HepG2 (cell line): ENCODE results near the gene GRIN3B. TPM values are rescaled to one million over a fixed set of nuclear protein-coding genes. Genes with fewer than 3 reads are reported as not detected.
A peak's percentile ranks its signal among the peaks of the same experiment; 100 is the strongest.

Source experiments
- ARNT2 ChIP-seq: sonication (generic); formaldehyde crosslinking; IDR thresholded peaks from 2 replicates; pipeline ENCODE4 v1.8.0; 2022; ENCODE audit warnings: mild to moderate bottlenecking, low read depth, missing genetic modification reagents, moderate library complexity
- GATAD2A ChIP-seq: IDR thresholded peaks from 2 replicates; pipeline ENCODE4 v1.6.1; 2016
- HDAC2 ChIP-seq: sonication (generic); formaldehyde crosslinking; IDR thresholded peaks from 2 replicates; pipeline ENCODE4 v1.4.0; 2020; ENCODE audit warnings: missing genetic modification reagents
- KAT8 ChIP-seq: IDR thresholded peaks from 2 replicates; pipeline ENCODE4 v1.6.1; 2016; ENCODE audit warnings: missing genetic modification reagents, missing compliant biosample characterization
- KDM5B ChIP-seq: sonication (generic); formaldehyde crosslinking; IDR thresholded peaks from 2 replicates; pipeline ENCODE4 v1.4.0; 2020; ENCODE audit warnings: missing genetic modification reagents, mild to moderate bottlenecking, borderline replicate concordance
- NFKBIZ ChIP-seq: IDR thresholded peaks from 2 replicates; pipeline ENCODE4 v1.6.1; 2018; ENCODE audit warnings: missing genetic modification reagents, missing compliant biosample characterization
- PAX8 ChIP-seq: sonication (generic); formaldehyde crosslinking; IDR thresholded peaks from 2 replicates; pipeline ENCODE4 v1.8.0; 2022; ENCODE audit warnings: mild to moderate bottlenecking, missing genetic modification reagents, borderline replicate concordance
- RAD21 ChIP-seq: fragments of 450-650 bp; formaldehyde crosslinking; IDR thresholded peaks from 2 replicates; pipeline ENCODE4 v1.5.0; 2020; ENCODE audit warnings: mild to moderate bottlenecking
- RARA ChIP-seq: IDR thresholded peaks from 2 replicates; pipeline ENCODE4 v1.6.1; 2016; ENCODE audit warnings: missing genetic modification reagents, missing compliant biosample characterization
- SMAD1 ChIP-seq: sonication (generic); formaldehyde crosslinking; IDR thresholded peaks from 2 replicates; pipeline ENCODE4 v1.4.0; 2020; ENCODE audit warnings: missing genetic modification reagents, low read depth, mild to moderate bottlenecking, borderline replicate concordance
- WIZ ChIP-seq: sonication (generic); formaldehyde crosslinking; IDR thresholded peaks from 2 replicates; pipeline ENCODE4 v1.5.1; 2020; ENCODE audit warnings: mild to moderate bottlenecking, missing genetic modification reagents
- ZBTB39 ChIP-seq: sonication (generic); formaldehyde crosslinking; IDR thresholded peaks from 2 replicates; pipeline ENCODE4 v1.5.0; 2020; ENCODE audit warnings: missing genetic modification reagents
- ZBTB46 ChIP-seq: sonication (generic); formaldehyde crosslinking; IDR thresholded peaks from 2 replicates; pipeline ENCODE4 v1.4.0; 2020; ENCODE audit warnings: mild to moderate bottlenecking, missing genetic modification reagents, borderline replicate concordance
- ZIK1 ChIP-seq: sonication (generic); formaldehyde crosslinking; IDR thresholded peaks from 2 replicates; pipeline ENCODE4 v1.5.0; 2020; ENCODE audit warnings: mild to moderate bottlenecking, low read depth, missing genetic modification reagents, borderline replicate concordance
- ZMAT3 ChIP-seq: sonication (generic); formaldehyde crosslinking; conservative IDR thresholded peaks from 2 replicates; pipeline ENCODE4 v1.7.0; 2021; ENCODE audit warnings: missing genetic modification reagents
- ZNF280B ChIP-seq: sonication (generic); formaldehyde crosslinking; IDR thresholded peaks from 2 replicates; pipeline ENCODE4 v1.5.0; 2020; ENCODE audit warnings: missing genetic modification reagents, mild to moderate bottlenecking, borderline replicate concordance
- ZNF564 ChIP-seq: sonication (generic); formaldehyde crosslinking; IDR thresholded peaks from 2 replicates; pipeline ENCODE4 v1.8.1; 2023; ENCODE audit warnings: mild to moderate bottlenecking, missing genetic modification reagents
- ZNF691 ChIP-seq: sonication (generic); formaldehyde crosslinking; IDR thresholded peaks from 2 replicates; pipeline ENCODE4 v1.4.0; 2020; ENCODE audit warnings: missing genetic modification reagents, low read depth, mild to moderate bottlenecking, borderline replicate concordance
- ZSCAN5A ChIP-seq: sonication (generic); formaldehyde crosslinking; IDR thresholded peaks from 2 replicates; pipeline ENCODE4 v1.8.0; 2022; ENCODE audit warnings: mild to moderate bottlenecking, missing genetic modification reagents, borderline replicate concordance
- polyA plus RNA-seq, 8 experiments: library from polyadenylated mRNA; depleted of rRNA in 3 of 8; stranded (reverse) in 7 of 8; unstranded in 1 of 8; fragments of >200 nt; fragmentation: Illumina TruSeq in 4 of 8; extraction: Trizol in 4 of 8; gene quantifications; 2 replicates each; pipeline versions ENCODE4 v1.2.1 to v1.2.3, GENCODE V29; 2011 to 2016; ENCODE audit warnings: low read depth in 4 of 8, missing spikeins in 1 of 8, mixed read lengths in 1 of 8; ENCODE audit not compliant: insufficient read depth in 1 of 8
- total RNA-seq, 5 experiments: library from RNA; depleted of rRNA; stranded (reverse); fragments of >200 nt; fragmentation: Illumina TruSeq; extraction: Trizol; gene quantifications; 2 replicates each; pipeline ENCODE4 v1.2.3, GENCODE V29; 2016; ENCODE audit warnings: low read depth in 1 of 5

Gene GRIN3B
- total and polyA plus RNA-seq, 2 of the 13 experiments (the other 11 are each of a cell fraction or from before 2014, with no cell fraction given): 0.07 to 0.20 TPM

- no peak for TF ChIP-seq ZNF691 (CRISPR knock-in tag)
- no peak for TF ChIP-seq ZMAT3 (CRISPR knock-in tag)
- no peak for TF ChIP-seq GATAD2A (CRISPR knock-in tag)
- TF ChIP-seq NFKBIZ (CRISPR knock-in tag): no peak
- TF ChIP-seq KDM5B (CRISPR knock-in tag): peak; percentile 77; the same call in 1 of the 2 replicates
- no peak for TF ChIP-seq ZNF564 (CRISPR knock-in tag)
- no peak for TF ChIP-seq PAX8 (CRISPR knock-in tag)
- no peak for TF ChIP-seq ZBTB39 (CRISPR knock-in tag)
- no peak for TF ChIP-seq ZBTB46 (CRISPR knock-in tag)
- no peak for TF ChIP-seq ZNF280B (CRISPR knock-in tag)
- TF ChIP-seq HDAC2: no peak
- no peak for TF ChIP-seq RAD21 (CRISPR knock-in tag)
- TF ChIP-seq SMAD1 (CRISPR knock-in tag): no peak
- no peak for TF ChIP-seq WIZ
- TF ChIP-seq ZSCAN5A (CRISPR knock-in tag): no peak
- 0 out of 2 replicates have a peak, but pooled peaks have one; percentile 15 for TF ChIP-seq RARA (CRISPR knock-in tag)
- TF ChIP-seq KAT8 (CRISPR knock-in tag): no peak
- no peak for TF ChIP-seq ZIK1 (CRISPR knock-in tag)
- no peak for TF ChIP-seq ARNT2 (CRISPR knock-in tag)
Measured at GRCh38 chr19:1028062-1028926, 28.1 kb downstream of the GRIN3B start (continued).
